Activated CD8-positive, alpha-beta T cell treated with anti-CD3 and anti-CD28 coated beads, Interleukin-2, amount 10 ng/mL, durations not matched to agents 7 days and 5 days (primary cell): Measurements from ENCODE around the gene CSMD2. TPM values are rescaled to one million over a fixed set of nuclear protein-coding genes. Genes with fewer than 3 reads are reported as not detected.

Experiments
- ATAC-seq: fragments of 150-1000 bp; cut with Tn5 transposase; one replicate; pipeline ENCODE4 v1.10.0; 2021; ENCODE audit warnings: moderate library complexity
- CTCF ChIA-PET: fragments of 350-600 bp; sonication (Branson Sonifier 250); formaldehyde crosslinking; loops from one replicate; lab custom pipeline; 2021; ENCODE audit warnings: antibody characterized with exemption; lab: Charles Lee
- POLR2A ChIA-PET: fragments of 350-600 bp; sonication (Branson Sonifier 250); formaldehyde crosslinking; loops from one replicate; lab custom pipeline; 2021; ENCODE audit warnings: antibody characterized with exemption; lab: Charles Lee
- DNase-seq: peaks from one replicate; pipeline ENCODE4 v3.0.0-alpha.2; 2020
- H3K27ac Mint-ChIP-seq: one replicate; pipeline ENCODE4 v1.8.0; 2021; ENCODE audit warnings: mild to moderate bottlenecking, mixed read lengths
- H3K27me3 Mint-ChIP-seq: one replicate; pipeline ENCODE4 v1.8.0; 2021; ENCODE audit warnings: low read depth, mixed read lengths
- H3K36me3 Mint-ChIP-seq: one replicate; pipeline ENCODE4 v1.8.0; 2021; ENCODE audit warnings: low read depth, mixed read lengths
- H3K4me1 Mint-ChIP-seq: one replicate; pipeline ENCODE4 v1.8.0; 2021; ENCODE audit warnings: low read depth, mixed read lengths
- H3K4me3 Mint-ChIP-seq: one replicate; pipeline ENCODE4 v1.8.0; 2021; ENCODE audit warnings: mild to moderate bottlenecking, mixed read lengths
- H3K9me3 Mint-ChIP-seq: one replicate; pipeline ENCODE4 v1.8.0; 2022; ENCODE audit warnings: mixed read lengths; ENCODE audit not compliant: insufficient read depth
- total RNA-seq, 2 experiments: library from RNA; stranded (reverse); gene quantifications; one replicate each; pipeline ENCODE4 v1.2.3, GENCODE V29; 2021

The CSMD2 gene
- total RNA-seq, 2 experiments from 2014 or later: not detected

GRCh38 chr1:33957854-33958253 lies 207.2 kb downstream of the CSMD2 start:
- no peak overlapping the region for H3K27ac Mint-ChIP-seq
- H3K36me3 Mint-ChIP-seq: no peaks in the 10 kb centered on the region
- H3K4me1 Mint-ChIP-seq: no peaks in the 10 kb centered on the region
- ChIA-PET CTCF (no interaction called here), POLR2A (no interaction called here)
- H3K4me3 Mint-ChIP-seq: no peak overlapping the region
- DNase-seq (no peak), ATAC-seq (no peak)
- H3K9me3 Mint-ChIP-seq: no peaks in the 10 kb centered on the region
- no peaks in the 10 kb centered on the region for H3K27me3 Mint-ChIP-seq

- no peaks in the 10 kb centered on the region for H3K9me3 Mint-ChIP-seq
- H3K27me3 Mint-ChIP-seq: no peaks in the 10 kb centered on the region
- H3K27ac Mint-ChIP-seq: no peak overlapping the region
- H3K4me1 Mint-ChIP-seq: no peaks in the 10 kb centered on the region
- DNase-seq (no peak), ATAC-seq (no peak)
- ChIA-PET CTCF (no interaction called here), POLR2A (no interaction called here)
- H3K4me3 Mint-ChIP-seq: no peak overlapping the region
- no peaks in the 10 kb centered on the region for H3K36me3 Mint-ChIP-seq
Measured at GRCh38 chr1:33955096-33955495, 209.9 kb downstream of the CSMD2 start.

- Mint-ChIP-seq H3K4me3 (no peak overlapping the region), H3K9me3 (no peaks in the 10 kb centered on the region), H3K27me3 (no peaks in the 10 kb centered on the region), H3K4me1 (no peaks in the 10 kb centered on the region), H3K36me3 (no peaks in the 10 kb centered on the region), H3K27ac (no peak overlapping the region)
- ChIA-PET POLR2A (no interaction called here), CTCF (no interaction called here)
- ATAC-seq (no peak), DNase-seq (no peak)
Measured at GRCh38 chr1:33949570-33949969, 215.5 kb downstream of the CSMD2 start.

GRCh38 chr1:33948291-33948690 lies 216.7 kb downstream of the CSMD2 start:
- H3K4me3 Mint-ChIP-seq: no peak overlapping the region
- H3K36me3 Mint-ChIP-seq: no peaks in the 10 kb centered on the region
- H3K27me3 Mint-ChIP-seq: no peaks in the 10 kb centered on the region
- POLR2A ChIA-PET: no interaction called here
- DNase-seq (no peak), ATAC-seq (no peak)
- H3K4me1 Mint-ChIP-seq: no peaks in the 10 kb centered on the region
- no peaks in the 10 kb centered on the region for H3K9me3 Mint-ChIP-seq
- no peak overlapping the region for H3K27ac Mint-ChIP-seq
- CTCF ChIA-PET: no interaction called here

- Mint-ChIP-seq H3K4me1 (no peaks in the 10 kb centered on the region), H3K9me3 (no peaks in the 10 kb centered on the region), H3K4me3 (no peak overlapping the region), H3K27me3 (no peaks in the 10 kb centered on the region), H3K36me3 (no peaks in the 10 kb centered on the region), H3K27ac (no peak overlapping the region)
- ChIA-PET CTCF (no interaction called here), POLR2A (no interaction called here)
- no peak for ATAC-seq
- DNase-seq: no peak
Measured at GRCh38 chr1:33946836-33947235, 218.2 kb downstream of the CSMD2 start.

GRCh38 chr1:33944846-33945245 lies 220.2 kb downstream of the CSMD2 start:
- ATAC-seq: no peak
- Mint-ChIP-seq H3K27me3 (no peaks in the 10 kb centered on the region), H3K9me3 (no peaks in the 10 kb centered on the region), H3K4me1 (no peaks in the 10 kb centered on the region), H3K27ac (no peak overlapping the region), H3K4me3 (no peak overlapping the region), H3K36me3 (no peaks in the 10 kb centered on the region)
- no peak for DNase-seq
- POLR2A ChIA-PET: no interaction called here
- CTCF ChIA-PET: no interaction called here

GRCh38 chr1:33943978-33944377 lies 221.1 kb downstream of the CSMD2 start:
- CTCF ChIA-PET: no interaction called here
- POLR2A ChIA-PET: no interaction called here
- no peaks in the 10 kb centered on the region for H3K4me1 Mint-ChIP-seq
- H3K4me3 Mint-ChIP-seq: no peak overlapping the region
- ATAC-seq: no peak
- no peaks in the 10 kb centered on the region for H3K36me3 Mint-ChIP-seq
- H3K27ac Mint-ChIP-seq: no peak overlapping the region
- H3K9me3 Mint-ChIP-seq: peaks cover 3% of the 10 kb centered on the region
- no peak for DNase-seq
- no peaks in the 10 kb centered on the region for H3K27me3 Mint-ChIP-seq

GRCh38 chr1:33932871-33933270 lies 232.2 kb downstream of the CSMD2 start:
- no peaks in the 10 kb centered on the region for H3K9me3 Mint-ChIP-seq
- H3K27ac Mint-ChIP-seq: no peak overlapping the region
- H3K4me1 Mint-ChIP-seq: no peaks in the 10 kb centered on the region
- no peak for ATAC-seq
- DNase-seq: no peak
- no peak overlapping the region for H3K4me3 Mint-ChIP-seq
- no peaks in the 10 kb centered on the region for H3K27me3 Mint-ChIP-seq
- ChIA-PET POLR2A (no interaction called here), CTCF (no interaction called here)
- H3K36me3 Mint-ChIP-seq: no peaks in the 10 kb centered on the region

- Mint-ChIP-seq H3K36me3 (no peaks in the 10 kb centered on the region), H3K27me3 (no peaks in the 10 kb centered on the region), H3K4me3 (no peak overlapping the region), H3K27ac (no peak overlapping the region), H3K9me3 (no peaks in the 10 kb centered on the region), H3K4me1 (no peaks in the 10 kb centered on the region)
- ATAC-seq: no peak
- POLR2A ChIA-PET: no interaction called here
- CTCF ChIA-PET: no interaction called here
- no peak for DNase-seq
Measured at GRCh38 chr1:33931111-33931475, 233.9 kb downstream of the CSMD2 start.

GRCh38 chr1:33930346-33931110 lies 234.5 kb downstream of the CSMD2 start:
- Mint-ChIP-seq H3K27me3 (no peaks in the 10 kb centered on the region), H3K4me1 (no peaks in the 10 kb centered on the region), H3K27ac (no peak overlapping the region), H3K36me3 (no peaks in the 10 kb centered on the region), H3K4me3 (no peak overlapping the region), H3K9me3 (no peaks in the 10 kb centered on the region)
- ChIA-PET CTCF (no interaction called here), POLR2A (no interaction called here)
- DNase-seq (no peak), ATAC-seq (no peak)

GRCh38 chr1:33928251-33928650 lies 236.8 kb downstream of the CSMD2 start:
- Mint-ChIP-seq H3K27ac (no peak overlapping the region), H3K27me3 (no peaks in the 10 kb centered on the region), H3K9me3 (no peaks in the 10 kb centered on the region), H3K36me3 (no peaks in the 10 kb centered on the region), H3K4me1 (no peaks in the 10 kb centered on the region), H3K4me3 (no peak overlapping the region)
- ChIA-PET POLR2A (no interaction called here), CTCF (no interaction called here)
- no peak for ATAC-seq
- DNase-seq: no peak

- Mint-ChIP-seq H3K27me3 (no peaks in the 10 kb centered on the region), H3K4me1 (no peaks in the 10 kb centered on the region), H3K9me3 (no peaks in the 10 kb centered on the region), H3K36me3 (no peaks in the 10 kb centered on the region), H3K27ac (no peak overlapping the region), H3K4me3 (no peak overlapping the region)
- POLR2A ChIA-PET: no interaction called here
- CTCF ChIA-PET: no interaction called here
- ATAC-seq (no peak), DNase-seq (no peak)
Measured at GRCh38 chr1:33927721-33928120, 237.3 kb downstream of the CSMD2 start.

GRCh38 chr1:33925586-33925985 lies 239.4 kb downstream of the CSMD2 start:
- CTCF ChIA-PET: no interaction called here

More at GRCh38 chr1:33925586-33925985, 239.4 kb downstream of the CSMD2 start:
- H3K4me1 Mint-ChIP-seq: no peaks in the 10 kb centered on the region
- H3K27ac Mint-ChIP-seq: no peak overlapping the region
- H3K27me3 Mint-ChIP-seq: no peaks in the 10 kb centered on the region
- POLR2A ChIA-PET: no interaction called here
- H3K36me3 Mint-ChIP-seq: no peaks in the 10 kb centered on the region
- no peak overlapping the region for H3K4me3 Mint-ChIP-seq
- no peak for DNase-seq
- no peaks in the 10 kb centered on the region for H3K9me3 Mint-ChIP-seq
- ATAC-seq: no peak
